DOHH2 (cell line): Measurements from ENCODE around the gene COPS7A.

Experiments used
- EZH2phosphoT487 ChIP-seq: fragments of 200-600 bp; sonication (generic); IDR thresholded peaks from 2 replicates; pipeline ENCODE4 v1.6.1; 2017; ENCODE audit warnings: borderline replicate concordance, mild to moderate bottlenecking, antibody characterized with exemption, low read length, moderate library complexity, mixed read lengths
- TF ChIP-seq, protein P1 (sequence below): fragments of 200-600 bp; sonication (generic); IDR thresholded peaks from one replicate; pipeline ENCODE4 v1.5.1; 2014; ENCODE audit warnings: antibody characterized with exemption, mild to moderate bottlenecking, low read depth, low read length; ENCODE audit not compliant: poor library complexity, severe bottlenecking

DNA sequence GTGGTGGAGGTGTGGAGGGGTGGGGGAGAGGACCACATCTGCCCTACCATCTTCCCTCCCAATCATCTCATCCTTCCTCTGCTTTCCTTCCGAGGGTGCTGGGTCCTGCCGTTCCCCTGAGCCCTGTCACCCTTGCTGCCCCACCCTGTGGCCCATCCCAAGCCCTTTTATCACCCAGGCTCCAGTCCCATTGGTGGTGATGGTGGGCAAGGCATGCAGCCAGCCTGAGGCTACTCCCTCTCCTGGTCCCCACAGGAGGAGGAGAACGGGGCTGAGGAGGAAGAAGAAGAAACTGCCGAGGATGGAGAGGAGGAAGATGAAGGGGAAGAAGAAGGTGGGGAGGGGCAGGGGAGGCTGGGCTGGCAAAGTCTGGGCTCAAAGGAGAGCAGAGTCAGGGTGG, 45.8 kb downstream of the COPS7A start:
- TF ChIP-seq, protein P1, sequence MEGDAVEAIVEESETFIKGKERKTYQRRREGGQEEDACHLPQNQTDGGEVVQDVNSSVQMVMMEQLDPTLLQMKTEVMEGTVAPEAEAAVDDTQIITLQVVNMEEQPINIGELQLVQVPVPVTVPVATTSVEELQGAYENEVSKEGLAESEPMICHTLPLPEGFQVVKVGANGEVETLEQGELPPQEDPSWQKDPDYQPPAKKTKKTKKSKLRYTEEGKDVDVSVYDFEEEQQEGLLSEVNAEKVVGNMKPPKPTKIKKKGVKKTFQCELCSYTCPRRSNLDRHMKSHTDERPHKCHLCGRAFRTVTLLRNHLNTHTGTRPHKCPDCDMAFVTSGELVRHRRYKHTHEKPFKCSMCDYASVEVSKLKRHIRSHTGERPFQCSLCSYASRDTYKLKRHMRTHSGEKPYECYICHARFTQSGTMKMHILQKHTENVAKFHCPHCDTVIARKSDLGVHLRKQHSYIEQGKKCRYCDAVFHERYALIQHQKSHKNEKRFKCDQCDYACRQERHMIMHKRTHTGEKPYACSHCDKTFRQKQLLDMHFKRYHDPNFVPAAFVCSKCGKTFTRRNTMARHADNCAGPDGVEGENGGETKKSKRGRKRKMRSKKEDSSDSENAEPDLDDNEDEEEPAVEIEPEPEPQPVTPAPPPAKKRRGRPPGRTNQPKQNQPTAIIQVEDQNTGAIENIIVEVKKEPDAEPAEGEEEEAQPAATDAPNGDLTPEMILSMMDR: no peak
- no peak for TF ChIP-seq EZH2phosphoT487
